Measurements from ENCODE around the gene ADGRB3.

GRCh38 chr6:69232496-69232895, 597.4 kb downstream of the ADGRB3 start:
- TF ChIP-seq USF1 (IDR thresholded peaks at IDR 0.05; ENCODE audit: borderline replicate concordance, low read depth) (no peak), CTCF (IDR thresholded peaks at IDR 0.05) (no peak), MAX (IDR thresholded peaks at IDR 0.05; ENCODE audit: low read depth) (no peak), RFX5 (IDR thresholded peaks at IDR 0.05; ENCODE audit: low read length) (no peak), RCOR1 (IDR thresholded peaks at IDR 0.05; ENCODE audit: low read length) (no peak), TCF12 (IDR thresholded peaks at IDR 0.05) (no peak), USF2 (IDR thresholded peaks at IDR 0.05; ENCODE audit: borderline replicate concordance, low read depth, low read length) (no peak), POLR2AphosphoS5 (IDR thresholded peaks at IDR 0.05; ENCODE audit: low read depth, low read length) (no peak), SIN3A (IDR thresholded peaks at IDR 0.05; ENCODE audit: borderline replicate concordance, low read depth, low read length) (no peak)
